Measurements from ENCODE around the gene SRRM2. TPM values are rescaled to one million over a fixed set of nuclear protein-coding genes. Genes with fewer than 3 reads are reported as not detected.

SRRM2 gene
- total and polyA plus RNA-seq, 9 of the 15 experiments (the other 6 are each of a cell fraction or from before 2014, with no cell fraction given): 26.7 to 563 (median 81.1) TPM

GRCh38 chr16:2777903-2778629, 25.6 kb downstream of the SRRM2 start (continued):
- TF ChIP-seq, protein P1, sequence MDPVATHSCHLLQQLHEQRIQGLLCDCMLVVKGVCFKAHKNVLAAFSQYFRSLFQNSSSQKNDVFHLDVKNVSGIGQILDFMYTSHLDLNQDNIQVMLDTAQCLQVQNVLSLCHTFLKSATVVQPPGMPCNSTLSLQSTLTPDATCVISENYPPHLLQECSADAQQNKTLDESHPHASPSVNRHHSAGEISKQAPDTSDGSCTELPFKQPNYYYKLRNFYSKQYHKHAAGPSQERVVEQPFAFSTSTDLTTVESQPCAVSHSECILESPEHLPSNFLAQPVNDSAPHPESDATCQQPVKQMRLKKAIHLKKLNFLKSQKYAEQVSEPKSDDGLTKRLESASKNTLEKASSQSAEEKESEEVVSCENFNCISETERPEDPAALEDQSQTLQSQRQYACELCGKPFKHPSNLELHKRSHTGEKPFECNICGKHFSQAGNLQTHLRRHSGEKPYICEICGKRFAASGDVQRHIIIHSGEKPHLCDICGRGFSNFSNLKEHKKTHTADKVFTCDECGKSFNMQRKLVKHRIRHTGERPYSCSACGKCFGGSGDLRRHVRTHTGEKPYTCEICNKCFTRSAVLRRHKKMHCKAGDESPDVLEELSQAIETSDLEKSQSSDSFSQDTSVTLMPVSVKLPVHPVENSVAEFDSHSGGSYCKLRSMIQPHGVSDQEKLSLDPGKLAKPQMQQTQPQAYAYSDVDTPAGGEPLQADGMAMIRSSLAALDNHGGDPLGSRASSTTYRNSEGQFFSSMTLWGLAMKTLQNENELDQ (CRISPR knock-in tag; IDR thresholded peaks at IDR 0.05; ENCODE audit: borderline replicate concordance): 0 out of 2 replicates have a peak, but pooled peaks have one; percentile 8
- TF ChIP-seq ZFX (CRISPR knock-in tag; IDR thresholded peaks at IDR 0.05) (peak; percentile 68; the same call in 1 of the 2 replicates), ZBTB17 (CRISPR knock-in tag; IDR thresholded peaks at IDR 0.05) (peak; percentile 13; the same call in 1 of the 2 replicates), KLF1 (tag; IDR thresholded peaks at IDR 0.05) (0 out of 2 replicates have a peak, but pooled peaks have one; percentile 31), CBX3 (IDR thresholded peaks at IDR 0.05; ENCODE audit: borderline replicate concordance in 1 of 2, low read length in 2 of 2) (no peak), ELF2 (CRISPR knock-in tag; IDR thresholded peaks at IDR 0.05) (no peak), SRF (CRISPR knock-in tag; IDR thresholded peaks at IDR 0.05) (peak in 1 of 2 experiments; percentile 75; a peak in 1 of 4 replicates), GTF2E2 (tag; IDR thresholded peaks at IDR 0.05) (peak; percentile 76; the same call in 1 of the 2 replicates), ZC3H4 (CRISPR knock-in tag; IDR thresholded peaks at IDR 0.05; ENCODE audit: borderline replicate concordance) (peak; percentile 89), HDAC6 (IDR thresholded peaks at IDR 0.05; ENCODE audit: low read depth, low read length) (0 out of 2 replicates have a peak, but pooled peaks have one; percentile 58), ELF4 (CRISPR knock-in tag; IDR thresholded peaks at IDR 0.05) (peak; percentile 30; the same call in 1 of the 2 replicates), TFAM (CRISPR knock-in tag; conservative IDR thresholded peaks at IDR 0.05) (no peak), TEAD1 (CRISPR knock-in tag; IDR thresholded peaks at IDR 0.05) (0 out of 4 replicates have a peak, but pooled peaks of 1 of the 2 experiments have one; percentile 35), POLR2AphosphoS2 (IDR thresholded peaks at IDR 0.05; ENCODE audit: low read length) (peak; percentile 39; the same call in 1 of the 2 replicates), SRSF7 (optimal IDR thresholded peaks at IDR 0.05; ENCODE audit: low read depth, low read length) (no peak), POLR2B (IDR thresholded peaks at IDR 0.05; ENCODE audit: low read depth, partially characterized antibody) (peak; percentile 47), BHLHE40 (IDR thresholded peaks at IDR 0.05; ENCODE audit: low read length) (peak; percentile 28; the same call in 1 of the 2 replicates)
- TF ChIP-seq, protein P2, sequence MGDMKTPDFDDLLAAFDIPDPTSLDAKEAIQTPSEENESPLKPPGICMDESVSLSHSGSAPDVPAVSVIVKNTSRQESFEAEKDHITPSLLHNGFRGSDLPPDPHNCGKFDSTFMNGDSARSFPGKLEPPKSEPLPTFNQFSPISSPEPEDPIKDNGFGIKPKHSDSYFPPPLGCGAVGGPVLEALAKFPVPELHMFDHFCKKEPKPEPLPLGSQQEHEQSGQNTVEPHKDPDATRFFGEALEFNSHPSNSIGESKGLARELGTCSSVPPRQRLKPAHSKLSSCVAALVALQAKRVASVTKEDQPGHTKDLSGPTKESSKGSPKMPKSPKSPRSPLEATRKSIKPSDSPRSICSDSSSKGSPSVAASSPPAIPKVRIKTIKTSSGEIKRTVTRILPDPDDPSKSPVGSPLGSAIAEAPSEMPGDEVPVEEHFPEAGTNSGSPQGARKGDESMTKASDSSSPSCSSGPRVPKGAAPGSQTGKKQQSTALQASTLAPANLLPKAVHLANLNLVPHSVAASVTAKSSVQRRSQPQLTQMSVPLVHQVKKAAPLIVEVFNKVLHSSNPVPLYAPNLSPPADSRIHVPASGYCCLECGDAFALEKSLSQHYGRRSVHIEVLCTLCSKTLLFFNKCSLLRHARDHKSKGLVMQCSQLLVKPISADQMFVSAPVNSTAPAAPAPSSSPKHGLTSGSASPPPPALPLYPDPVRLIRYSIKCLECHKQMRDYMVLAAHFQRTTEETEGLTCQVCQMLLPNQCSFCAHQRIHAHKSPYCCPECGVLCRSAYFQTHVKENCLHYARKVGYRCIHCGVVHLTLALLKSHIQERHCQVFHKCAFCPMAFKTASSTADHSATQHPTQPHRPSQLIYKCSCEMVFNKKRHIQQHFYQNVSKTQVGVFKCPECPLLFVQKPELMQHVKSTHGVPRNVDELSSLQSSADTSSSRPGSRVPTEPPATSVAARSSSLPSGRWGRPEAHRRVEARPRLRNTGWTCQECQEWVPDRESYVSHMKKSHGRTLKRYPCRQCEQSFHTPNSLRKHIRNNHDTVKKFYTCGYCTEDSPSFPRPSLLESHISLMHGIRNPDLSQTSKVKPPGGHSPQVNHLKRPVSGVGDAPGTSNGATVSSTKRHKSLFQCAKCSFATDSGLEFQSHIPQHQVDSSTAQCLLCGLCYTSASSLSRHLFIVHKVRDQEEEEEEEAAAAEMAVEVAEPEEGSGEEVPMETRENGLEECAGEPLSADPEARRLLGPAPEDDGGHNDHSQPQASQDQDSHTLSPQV (IDR thresholded peaks at IDR 0.05): peak; percentile 29; the same call in 1 of the 2 replicates
- TF ChIP-seq, protein P3, sequence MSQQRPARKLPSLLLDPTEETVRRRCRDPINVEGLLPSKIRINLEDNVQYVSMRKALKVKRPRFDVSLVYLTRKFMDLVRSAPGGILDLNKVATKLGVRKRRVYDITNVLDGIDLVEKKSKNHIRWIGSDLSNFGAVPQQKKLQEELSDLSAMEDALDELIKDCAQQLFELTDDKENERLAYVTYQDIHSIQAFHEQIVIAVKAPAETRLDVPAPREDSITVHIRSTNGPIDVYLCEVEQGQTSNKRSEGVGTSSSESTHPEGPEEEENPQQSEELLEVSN (IDR thresholded peaks at IDR 0.05; ENCODE audit: borderline replicate concordance in 1 of 2, extremely low read depth in 1 of 2, insufficient read depth in 1 of 2, insufficient read length in 1 of 2, low read depth in 1 of 2, low read length in 1 of 2, poor library complexity in 1 of 2, severe bottlenecking in 1 of 2): no peak
